Measurements from ENCODE around the gene GTPBP4. TPM values are rescaled to one million over a fixed set of nuclear protein-coding genes. Genes with fewer than 3 reads are reported as not detected.
A peak's percentile ranks its signal among the peaks of the same experiment; 100 is the strongest.

The GTPBP4 gene
- 10 to 100 TPM; 15.6 to 39.9 TPM for total RNA-seq

- Histone ChIP-seq H3K36me3 (no peaks in the 10 kb centered on the region), H3K4me3 (peak within 1 kb of the TSS; percentile 63 to 97), H3K4me1 (replicated peaks) (peaks cover 5% of the 10 kb centered on the region), H3K9me3 (no peaks in the 10 kb centered on the region), H3K27me3 (replicated peaks; ENCODE audit: insufficient read depth) (no peaks in the 10 kb centered on the region), H3K27ac (peak within 1 kb of the TSS; percentile 83 to 86)
- peak; percentile 99 for DNase-seq (ENCODE audit: low spot score)
- intact Hi-C loops (cut with DNase I): loop anchor here (2.0 to 5.0 kb wide), 2 partner anchors 56 to 61 kb away; partner anchors contain the start of genes IDI1 and LARP4B
- WGBS: under 1% methylated on average over 74 of the region's 74 CpGs
- peak in 2 of 4 experiments; percentile 36 to 53 for TF ChIP-seq CTCF (IDR thresholded peaks at IDR 0.05)
- peak; percentile 52 for TF ChIP-seq POLR2A (IDR thresholded peaks at IDR 0.05)
- TF ChIP-seq POLR2AphosphoS5 (IDR thresholded peaks at IDR 0.05): peak; percentile 94
Measured at GRCh38 chr10:987870-988666, at the start of gene GTPBP4. Gene GTPBP4, plus strand, starts transcription at chr10:988434. Its CDS starts 46 bp downstream, at chr10:988480.

GRCh38 chr10:938941-939678 lies 49.1 kb upstream of the GTPBP4 start:
- DNase-seq (ENCODE audit: low spot score): no peak
- H3K4me1 ChIP-seq (replicated peaks): no peaks in the 10 kb centered on the region
- no peak overlapping the region for H3K27ac ChIP-seq
- no peak for TF ChIP-seq POLR2A (IDR thresholded peaks at IDR 0.05)
- no peak for TF ChIP-seq CTCF (IDR thresholded peaks at IDR 0.05)
- no peak for TF ChIP-seq POLR2AphosphoS5 (IDR thresholded peaks at IDR 0.05)
- 83% methylated on average over 10 of the region's 10 CpGs for WGBS
- H3K4me3 ChIP-seq: no peak overlapping the region
- H3K9me3 ChIP-seq: no peaks in the 10 kb centered on the region
- intact Hi-C loops (cut with DNase I): no loop called here
- H3K27me3 ChIP-seq (replicated peaks; ENCODE audit: insufficient read depth): no peaks in the 10 kb centered on the region
- no peaks in the 10 kb centered on the region for H3K36me3 ChIP-seq

- H3K36me3 ChIP-seq: no peaks in the 10 kb centered on the region
- no peak for TF ChIP-seq CTCF (IDR thresholded peaks at IDR 0.05)
- no peak for TF ChIP-seq POLR2AphosphoS5 (IDR thresholded peaks at IDR 0.05)
- no peak for TF ChIP-seq POLR2A (IDR thresholded peaks at IDR 0.05)
- intact Hi-C loops (cut with DNase I): no loop called here
- H3K4me1 ChIP-seq (replicated peaks): no peaks in the 10 kb centered on the region
- no peak for DNase-seq (ENCODE audit: low spot score)
- H3K27me3 ChIP-seq (replicated peaks; ENCODE audit: insufficient read depth): no peaks in the 10 kb centered on the region
- no peak overlapping the region for H3K4me3 ChIP-seq
- H3K27ac ChIP-seq: no peak overlapping the region
- no peaks in the 10 kb centered on the region for H3K9me3 ChIP-seq
- 82% methylated on average over 17 of the region's 17 CpGs for WGBS
Measured at GRCh38 chr10:943334-944033, 44.8 kb upstream of the GTPBP4 start.

- DNase-seq (ENCODE audit: low spot score): no peak
- TF ChIP-seq CTCF (IDR thresholded peaks at IDR 0.05) (no peak), POLR2AphosphoS5 (IDR thresholded peaks at IDR 0.05) (no peak), POLR2A (IDR thresholded peaks at IDR 0.05) (no peak)
- Histone ChIP-seq H3K36me3 (no peaks in the 10 kb centered on the region), H3K4me1 (replicated peaks) (no peaks in the 10 kb centered on the region), H3K9me3 (no peaks in the 10 kb centered on the region), H3K4me3 (no peak overlapping the region), H3K27ac (no peak overlapping the region), H3K27me3 (replicated peaks; ENCODE audit: insufficient read depth) (no peaks in the 10 kb centered on the region)
- WGBS: 52% methylated on average over 14 of the region's 14 CpGs
- intact Hi-C loops (cut with DNase I): no loop called here
Measured at GRCh38 chr10:944034-944831, 44.0 kb upstream of the GTPBP4 start.

Measured in prostate gland (tissue), 2 donors.